A673 (cell line): ENCODE results near the gene PIM3. TPM values are rescaled to one million over a fixed set of nuclear protein-coding genes. Genes with fewer than 3 reads are reported as not detected.

Experiments used
- BruUV-seq: library from RNA; stranded (reverse); fragments of 400-500 nt; replicated peaks from 2 replicates; lab custom pipeline; 2021; lab: Mats Ljungman, UMichigan
- CTCF ChIA-PET: fragments of 300-600 bp; sonication (Branson Sonifier 250); formaldehyde crosslinking; loops from one replicate; lab custom pipeline; 2022; ENCODE audit warnings: antibody characterized with exemption; lab: Charles Lee
- POLR2A ChIA-PET: fragments of 300-600 bp; sonication (Branson Sonifier 250); formaldehyde crosslinking; loops from one replicate; lab custom pipeline; 2022; ENCODE audit warnings: antibody characterized with exemption; ENCODE audit not compliant: low non-redundant PET; lab: Charles Lee
- DNase-seq: peaks from one replicate; pipeline ENCODE4 v3.0.0-alpha.2; 2015; ENCODE audit warnings: low spot score
- H3K27ac ChIP-seq: fragments of 200-600 bp; sonication (generic); 2 replicates; pipeline ENCODE4 v1.5.1; 2016; ENCODE audit warnings: mixed run types, low read depth, mild to moderate bottlenecking, mixed read lengths, antibody characterized with exemption, low read length; ENCODE audit not compliant: poor library complexity, severe bottlenecking
- H3K27me3 ChIP-seq: fragments of 200-600 bp; sonication (generic); replicated peaks from 2 replicates; pipeline ENCODE4 v1.6.1; 2017; ENCODE audit warnings: mixed run types, low read depth, mild to moderate bottlenecking, mixed read lengths, antibody characterized with exemption, low read length; ENCODE audit not compliant: insufficient read depth, poor library complexity
- H3K36me3 ChIP-seq: fragments of 200-600 bp; sonication (generic); 2 replicates; pipeline ENCODE4 v1.6.1; 2016; ENCODE audit warnings: mixed run types, mild to moderate bottlenecking, mixed read lengths, antibody characterized with exemption, low read length; ENCODE audit not compliant: insufficient read depth, poor library complexity, severe bottlenecking
- H3K4me1 ChIP-seq: fragments of 200-600 bp; sonication (generic); 2 replicates; pipeline ENCODE4 v1.6.1; 2017; ENCODE audit warnings: mixed run types, mild to moderate bottlenecking, mixed read lengths, antibody characterized with exemption, low read length; ENCODE audit not compliant: insufficient read depth, poor library complexity, severe bottlenecking
- H3K4me3 ChIP-seq: fragments of 200-600 bp; sonication (generic); 2 replicates; pipeline ENCODE4 v1.5.1; 2016; ENCODE audit warnings: low read depth, mixed run types, mild to moderate bottlenecking, mixed read lengths, low read length; ENCODE audit not compliant: poor library complexity, severe bottlenecking
- H3K9me3 ChIP-seq: fragments of 200-600 bp; sonication (generic); 2 replicates; pipeline ENCODE4 v1.6.1; 2016; ENCODE audit warnings: mixed run types, low read depth, mild to moderate bottlenecking, mixed read lengths, antibody characterized with exemption, low read length; ENCODE audit not compliant: poor library complexity, severe bottlenecking
- CTCF ChIP-seq: fragments of 300-800, 200-600 bp; sonication (generic); conservative IDR thresholded peaks from 2 replicates; pipeline ENCODE4 v1.5.1; 2017; ENCODE audit warnings: low read depth, mild to moderate bottlenecking, antibody characterized with exemption, low read length, moderate library complexity, mixed read lengths
- EZH2 ChIP-seq: fragments of 200-600 bp; sonication (generic); IDR thresholded peaks from 2 replicates; pipeline ENCODE4 v1.6.1; 2017; ENCODE audit warnings: borderline replicate concordance, low read depth, mild to moderate bottlenecking, mixed read lengths, antibody characterized with exemption, low read length; ENCODE audit not compliant: poor library complexity, severe bottlenecking
- intact Hi-C: fragments of 100-400 bp; cut with micrococcal nuclease; formaldehyde crosslinking; loops from one replicate; pipeline ENCODE4 v1.10.0; 2022; ENCODE audit not compliant: unreplicated experiment
- total RNA-seq: library from RNA; stranded (reverse); gene quantifications from 2 replicates; pipeline ENCODE4 v1.2.3, GENCODE V29; 2021

The PIM3 gene
- total RNA-seq, 1 experiment from 2014 or later = 71.3 TPM

- no peaks in the 10 kb centered on the region for H3K9me3 ChIP-seq
- TF ChIP-seq EZH2 (no peak), CTCF (no peak)
- H3K4me1 ChIP-seq = peaks cover 7% of the 10 kb centered on the region
- ChIA-PET CTCF (no interaction called here), POLR2A (no interaction called here)
- H3K27ac ChIP-seq = no peak overlapping the region
- no TSS peak for BruUV-seq
- intact Hi-C loops = loop anchor here (5.0 kb wide), 1 partner anchor 219 kb away; no protein-coding TSS in a partner anchor
- no peaks in the 10 kb centered on the region for H3K27me3 ChIP-seq
- DNase-seq = no peak
- H3K4me3 ChIP-seq = no peak overlapping the region
- no peaks in the 10 kb centered on the region for H3K36me3 ChIP-seq
Measured at GRCh38 chr22:49928185-49928495, 32.4 kb upstream of the PIM3 start.

- intact Hi-C loops = loop anchor here (1.0 to 5.0 kb wide), 2 partner anchors 102 to 219 kb away; no protein-coding TSS in a partner anchor
- peak overlapping the region; percentile 31 for H3K4me3 ChIP-seq
- H3K27me3 ChIP-seq = no peaks in the 10 kb centered on the region
- ChIA-PET POLR2A (no interaction called here), CTCF (no interaction called here)
- H3K36me3 ChIP-seq = no peaks in the 10 kb centered on the region
- BruUV-seq = no TSS peak
- no peak overlapping the region for H3K27ac ChIP-seq
- no peak for DNase-seq
- TF ChIP-seq CTCF = no peak
- TF ChIP-seq EZH2 = no peak
- H3K4me1 ChIP-seq = peaks cover 2% of the 10 kb centered on the region
- no peaks in the 10 kb centered on the region for H3K9me3 ChIP-seq
Measured at GRCh38 chr22:49928555-49929210, 31.9 kb upstream of the PIM3 start.

GRCh38 chr22:49929211-49929979 is 31.2 kb upstream of the PIM3 start:
- POLR2A ChIA-PET = no interaction called here

More at GRCh38 chr22:49929211-49929979, 31.2 kb upstream of the PIM3 start:
- TF ChIP-seq EZH2 = no peak
- TF ChIP-seq CTCF = no peak; the same call in 1 of the 2 replicates
- Histone ChIP-seq H3K9me3 (no peaks in the 10 kb centered on the region), H3K36me3 (no peaks in the 10 kb centered on the region), H3K4me1 (peaks cover 7% of the 10 kb centered on the region), H3K27me3 (no peaks in the 10 kb centered on the region), H3K4me3 (peak overlapping the region; percentile 31), H3K27ac (no peak overlapping the region)
- peak; percentile 65 for DNase-seq
- intact Hi-C loops = loop anchor here (1.0 to 5.0 kb wide), 2 partner anchors 101 to 218 kb away; no protein-coding TSS in a partner anchor
- CTCF ChIA-PET = interaction anchor here (2.0 kb wide), 1 partner anchor 102 kb away, joined by 31 read pairs; no protein-coding TSS in a partner anchor
- BruUV-seq = no TSS peak
